Measurements from ENCODE around the gene FGF11. TPM values are rescaled to one million over a fixed set of nuclear protein-coding genes. Genes with fewer than 3 reads are reported as not detected.

FGF11 gene
- total and polyA plus RNA-seq, 12 donors = 10.2 to 76.7 (median 22.2) TPM

DNA sequence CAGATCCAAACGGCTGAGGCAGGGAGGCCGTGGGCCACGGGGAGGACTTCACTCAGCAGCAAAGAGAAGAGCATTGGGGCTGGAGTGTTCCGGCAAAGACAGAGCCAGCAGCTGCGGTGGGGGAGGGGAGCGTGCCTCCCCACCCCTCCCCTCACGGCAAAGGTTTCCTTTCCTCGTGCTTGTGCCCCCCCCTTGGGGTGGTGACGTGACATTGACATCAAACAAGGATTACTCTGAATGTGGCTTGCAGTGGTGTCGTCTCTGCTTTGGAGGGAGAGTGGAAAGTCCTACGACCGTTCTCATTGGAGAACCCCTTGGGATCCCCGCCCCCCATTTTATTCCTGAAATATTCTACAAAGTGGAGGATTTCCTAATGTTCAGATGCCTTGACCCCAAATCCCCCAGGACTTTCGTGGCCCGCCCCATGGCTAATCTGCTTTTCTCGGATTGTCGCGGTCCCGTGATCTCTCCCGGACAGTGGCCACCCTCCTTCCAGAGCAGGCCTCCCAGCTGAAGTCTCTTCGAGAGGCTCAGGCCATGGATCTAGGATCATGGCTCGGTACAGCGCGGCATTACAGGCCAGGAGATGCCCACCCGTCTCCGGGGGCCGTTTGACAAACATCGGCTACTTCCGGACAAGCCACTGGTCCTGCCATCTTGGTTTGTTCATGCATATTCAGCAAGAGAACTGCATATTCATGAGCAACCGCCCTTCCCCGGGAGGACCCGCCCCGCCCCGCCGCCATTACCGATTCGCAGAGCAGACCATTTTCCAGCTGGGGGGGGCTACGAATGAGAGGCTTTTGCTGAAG lies 44.1 kb downstream of the FGF11 start:
- intact Hi-C loops (cut with DNase I) = no loop called here

DNA sequence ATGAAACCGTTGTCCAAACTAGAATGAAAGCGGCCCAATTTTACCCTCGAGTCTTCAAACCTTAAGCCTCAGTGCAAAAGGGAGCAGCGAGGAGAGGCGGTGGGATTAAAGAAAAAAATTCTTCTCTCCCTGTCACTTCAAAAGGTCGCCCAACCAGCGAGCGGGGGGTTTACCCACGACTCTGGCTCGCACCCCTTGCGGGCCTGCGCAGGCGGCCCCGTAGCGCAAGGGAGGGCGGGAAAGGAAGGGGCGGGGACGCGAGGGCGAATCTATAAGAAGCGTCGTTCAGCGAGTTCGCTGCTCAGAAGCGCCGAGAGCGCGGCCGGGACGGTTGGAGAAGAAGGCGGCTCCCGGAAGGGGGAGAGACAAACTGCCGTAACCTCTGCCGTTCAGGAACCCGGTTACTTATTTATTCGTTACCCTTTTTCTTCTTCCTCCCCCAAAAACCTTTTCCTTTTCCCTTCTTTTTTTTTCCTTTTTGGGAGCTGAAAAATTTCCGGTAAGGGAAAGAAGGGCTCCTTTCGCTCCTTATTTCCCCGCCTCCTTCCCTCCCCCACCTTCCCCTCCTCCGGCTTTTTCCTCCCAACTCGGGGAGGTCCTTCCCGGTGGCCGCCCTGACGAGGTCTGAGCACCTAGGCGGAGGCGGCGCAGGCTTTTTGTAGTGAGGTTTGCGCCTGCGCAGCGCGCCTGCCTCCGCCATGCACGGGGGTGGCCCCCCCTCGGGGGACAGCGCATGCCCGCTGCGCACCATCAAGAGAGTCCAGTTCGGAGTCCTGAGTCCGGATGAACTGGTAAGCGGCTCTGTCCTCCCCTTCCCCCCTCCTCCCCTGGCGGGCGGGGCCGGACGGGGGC lies 45.0 kb downstream of the FGF11 start, which contains the start of gene POLR2A:
TSS of gene POLR2A (plus strand) at position 300 of the 852 bp plus-strand sequence.
- peak within 1 kb of the TSS in 3 of 4 donors; percentile 44 to 68 (median 65) for H3K4me3 ChIP-seq
- TF ChIP-seq CTCF (IDR thresholded peaks at IDR 0.05) (peak in 1 of 6 experiments; percentile 1), POLR2A (IDR thresholded peaks at IDR 0.05) (peak; percentile 100)
- no peaks in the 10 kb centered on the region for H3K36me3 ChIP-seq (replicated peaks in 1 of 2)
- peaks cover 37 to 43% of the 10 kb centered on the region in 2 donors for H3K4me1 ChIP-seq (replicated peaks in 1 of 2)
- no peaks in the 10 kb centered on the region for H3K27me3 ChIP-seq
- peak within 1 kb of the TSS; percentile 95 to 100 (median 99) for H3K27ac ChIP-seq
- WGBS, 4 donors = 0 to 1% (median 0%) methylated on average over 39 to 64 of the region's 64 CpGs
- DNase-seq = peak; percentile 98 to 99 (median 99)
- H3K9me3 ChIP-seq (replicated peaks in 1 of 3) = no peaks in the 10 kb centered on the region
- intact Hi-C loops (cut with DNase I) = no loop called here

More for the DNA sequence above, 44.1 kb downstream of the FGF11 start:
- DNase-seq = peak; percentile 94 to 99 (median 97)
- WGBS, 4 donors = 0 to 1% (median 1%) methylated on average over 30 to 38 of the region's 38 CpGs
- Histone ChIP-seq H3K9me3 (replicated peaks in 1 of 3) (no peaks in the 10 kb centered on the region), H3K27ac (peak overlapping the region; percentile 95 to 100 (median 99)), H3K4me1 (replicated peaks in 1 of 2) (peaks cover 35 to 36% of the 10 kb centered on the region in 2 donors), H3K36me3 (replicated peaks in 1 of 2) (no peaks in the 10 kb centered on the region), H3K4me3 (peak overlapping the region in 3 of 4 donors; percentile 44 to 68 (median 65)), H3K27me3 (no peaks in the 10 kb centered on the region)
- TF ChIP-seq CTCF (IDR thresholded peaks at IDR 0.05) (no peak), POLR2A (IDR thresholded peaks at IDR 0.05) (peak in 1 of 2 donors; percentile 50)

DNA sequence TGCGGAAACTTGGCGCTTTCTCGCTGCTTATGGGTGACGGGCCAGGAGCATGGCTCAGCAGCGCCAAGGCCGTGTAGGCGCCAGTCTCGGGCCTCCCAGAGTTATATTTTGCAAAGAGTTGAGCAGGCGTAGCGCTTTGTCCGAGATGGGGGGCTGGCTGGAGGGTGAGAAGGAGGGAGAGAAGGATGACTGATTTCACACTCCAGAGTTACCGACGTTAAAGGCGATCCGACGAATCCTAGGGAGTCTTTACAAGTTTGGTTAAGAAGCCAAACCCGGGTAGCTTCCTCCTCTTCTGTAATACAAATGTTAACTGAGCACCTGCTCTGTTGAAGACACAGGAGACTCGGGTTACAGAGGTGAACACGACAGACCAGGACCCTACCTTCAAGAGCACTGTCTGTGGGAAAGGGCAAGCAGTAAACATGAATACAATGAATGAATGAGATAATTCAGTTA lies 45.6 kb downstream of the FGF11 start:
- no peak for DNase-seq
- H3K9me3 ChIP-seq (replicated peaks in 1 of 3) = no peaks in the 10 kb centered on the region
- H3K27me3 ChIP-seq = no peaks in the 10 kb centered on the region
- no peaks in the 10 kb centered on the region for H3K36me3 ChIP-seq (replicated peaks in 1 of 2)
- no peak for TF ChIP-seq POLR2A (IDR thresholded peaks at IDR 0.05)
- peak in 1 of 6 experiments; percentile 15 for TF ChIP-seq CTCF (IDR thresholded peaks at IDR 0.05)
- 0 to 1% (median 0%) methylated on average over 11 to 19 of the region's 19 CpGs for WGBS, 4 donors
- H3K4me1 ChIP-seq (replicated peaks in 1 of 2) = peaks cover 36 to 46% of the 10 kb centered on the region in 2 donors
- peak overlapping the region in 2 of 4 donors; percentile 36 to 65 for H3K4me3 ChIP-seq
- intact Hi-C loops (cut with DNase I) = no loop called here
- H3K27ac ChIP-seq = peak overlapping the region in 4 of 5 donors; percentile 64 to 100 (median 98)

GRCh38 chr17:7486181-7486580 lies 46.9 kb downstream of the FGF11 start:
- intact Hi-C loops (cut with DNase I) = no loop called here
- Histone ChIP-seq H3K36me3 (replicated peaks in 1 of 2) (no peaks in the 10 kb centered on the region), H3K27me3 (no peaks in the 10 kb centered on the region), H3K4me3 (peak overlapping the region in 2 of 4 donors; percentile 19 to 65), H3K27ac (peak overlapping the region in 1 of 5 donors; percentile 100), H3K9me3 (replicated peaks in 1 of 3) (no peaks in the 10 kb centered on the region), H3K4me1 (replicated peaks in 1 of 2) (peaks cover 33 to 43% of the 10 kb centered on the region in 2 donors)
- WGBS, 4 donors = 37 to 47% (median 45%) methylated on average over 3 of the region's 3 CpGs
- no peak for DNase-seq
- no peak for TF ChIP-seq CTCF (IDR thresholded peaks at IDR 0.05)
- TF ChIP-seq POLR2A (IDR thresholded peaks at IDR 0.05) = no peak

Data from adrenal gland (tissue), 12 donors.